ENCODE results near the gene TMEM182.
A peak's percentile ranks its signal among the peaks of the same experiment; 100 is the strongest.

The TMEM182 gene, protein sequence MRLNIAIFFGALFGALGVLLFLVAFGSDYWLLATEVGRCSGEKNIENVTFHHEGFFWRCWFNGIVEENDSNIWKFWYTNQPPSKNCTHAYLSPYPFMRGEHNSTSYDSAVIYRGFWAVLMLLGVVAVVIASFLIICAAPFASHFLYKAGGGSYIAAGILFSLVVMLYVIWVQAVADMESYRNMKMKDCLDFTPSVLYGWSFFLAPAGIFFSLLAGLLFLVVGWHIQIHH

DNA sequence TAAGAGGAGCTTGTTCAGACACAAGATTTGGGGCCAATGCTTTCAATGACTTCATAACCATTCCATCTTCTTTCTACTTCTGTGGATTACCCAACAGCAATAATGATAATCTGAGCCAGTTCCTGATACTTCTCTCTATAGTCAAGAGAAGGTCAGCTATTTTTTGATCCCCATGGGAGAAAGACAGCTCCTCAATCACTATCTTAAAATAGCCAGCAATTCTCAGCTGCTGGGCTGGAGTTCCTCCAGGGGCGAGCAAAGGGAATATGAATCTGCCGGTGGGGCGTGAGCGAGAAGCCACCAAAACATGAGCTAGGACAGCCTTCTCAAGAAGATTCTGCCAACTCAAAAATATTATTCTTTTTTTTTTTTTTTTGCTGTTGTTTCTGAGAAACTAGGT, at the start of gene TMEM182:
Gene TMEM182 (plus strand): TSS at position 269 of the 400 bp plus-strand sequence. CDS start 187 bp downstream, outside the sequence.
- no peak for DNase-seq (ENCODE audit: low read depth, low spot score)

DNA sequence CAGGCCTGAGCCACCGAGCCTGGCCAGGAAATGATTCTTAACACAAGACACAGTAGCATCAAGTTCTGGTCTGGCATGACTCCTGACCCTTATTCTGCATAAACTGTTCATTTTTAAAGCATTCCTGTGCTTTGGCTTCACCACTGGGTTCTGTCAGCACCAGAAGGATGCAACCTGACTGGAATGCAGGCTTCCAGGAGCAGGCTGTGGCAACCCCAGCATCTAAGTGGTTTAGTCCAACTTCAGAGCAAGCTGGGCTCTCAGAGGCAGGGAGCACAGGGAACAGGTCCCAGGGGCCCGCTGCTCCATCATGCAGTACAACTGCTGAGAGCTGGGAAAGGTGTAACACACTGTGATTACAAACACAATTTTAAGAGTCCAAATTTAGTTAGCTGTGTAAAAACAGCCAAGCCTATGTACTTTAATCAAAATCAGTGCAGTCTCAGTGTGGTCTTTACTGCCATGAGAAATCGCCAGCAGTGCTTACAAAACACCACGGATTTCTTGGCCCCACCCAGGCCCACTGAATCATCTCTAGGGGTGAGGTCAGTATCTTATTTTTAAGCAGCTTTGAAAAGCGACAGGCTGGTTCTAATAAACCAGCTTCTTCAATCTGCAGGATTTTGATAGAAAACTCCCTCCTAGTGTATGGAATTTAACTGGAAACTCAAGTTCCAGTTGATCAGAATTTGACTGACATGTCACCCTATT, 44.4 kb upstream of the TMEM182 start:
- no peak for DNase-seq (ENCODE audit: low read depth, low spot score)

DNA sequence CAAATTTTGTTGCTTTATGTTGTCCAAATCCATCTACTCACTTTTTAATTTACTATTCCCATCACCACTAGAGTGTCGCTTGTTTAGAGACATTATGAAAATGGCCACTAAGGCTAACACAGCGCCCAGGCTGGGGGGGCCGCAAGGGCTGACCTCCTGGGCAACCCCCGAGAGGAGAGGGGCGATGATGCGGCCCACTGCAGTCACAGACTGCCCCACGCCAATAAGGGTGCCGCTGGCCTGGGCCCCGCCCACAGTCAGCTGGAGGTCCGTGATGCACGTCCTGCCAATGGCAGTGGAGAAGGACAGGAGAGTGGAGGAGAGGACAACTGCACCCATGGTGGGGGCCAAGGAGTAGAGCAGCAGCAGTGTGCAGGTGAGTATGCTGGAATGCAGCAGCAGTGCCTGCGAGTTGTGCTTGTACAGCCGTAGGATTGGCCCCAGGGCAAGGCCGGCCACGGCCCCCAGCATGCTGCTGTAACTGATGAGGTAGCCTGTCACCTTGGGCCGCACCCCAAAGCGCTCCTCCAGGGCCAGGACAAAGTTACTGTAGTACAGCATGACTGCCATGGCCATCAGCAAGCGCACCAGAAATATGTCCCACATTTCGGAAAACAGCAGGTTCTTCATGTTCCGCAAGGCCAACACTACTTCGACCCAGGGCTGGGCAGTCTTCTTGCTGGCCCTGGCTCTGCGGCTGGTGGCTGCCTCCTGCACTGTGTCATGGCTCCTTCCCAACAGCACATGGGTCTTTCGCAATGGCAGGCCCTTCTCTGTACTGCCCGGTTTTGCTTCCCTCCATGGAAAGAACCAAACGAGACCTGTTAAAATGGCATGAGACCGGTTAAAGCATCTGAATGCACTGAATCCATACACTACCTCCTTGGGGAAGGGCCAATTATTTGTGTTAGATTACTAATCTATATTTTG, 43.2 kb upstream of the TMEM182 start:
- no peak for DNase-seq (ENCODE audit: low read depth, low spot score)

DNA sequence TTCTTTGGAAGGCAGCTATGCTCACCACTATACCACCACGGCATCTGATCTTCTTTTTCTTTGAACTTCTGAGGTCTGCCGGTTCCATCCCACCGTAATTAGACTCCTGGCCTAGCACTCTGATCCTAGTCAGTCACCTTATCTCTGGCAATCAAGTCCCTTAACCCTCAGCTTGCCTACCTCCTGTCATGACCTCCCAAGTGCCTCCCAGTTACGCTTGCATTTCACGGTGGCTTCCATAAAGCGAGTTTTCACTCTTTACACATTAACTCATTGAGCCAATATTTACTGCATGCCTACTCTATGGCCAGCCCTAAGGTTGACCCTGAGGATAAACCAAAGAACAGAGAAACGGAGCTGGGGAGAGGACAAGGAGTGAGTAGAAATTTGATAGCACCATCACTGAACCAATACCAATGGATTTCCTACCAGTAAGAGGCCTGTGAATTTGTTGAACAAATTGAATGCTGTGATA, 37.8 kb upstream of the TMEM182 start:
- DNase-seq (ENCODE audit: low read depth, low spot score), result no peak

DNA sequence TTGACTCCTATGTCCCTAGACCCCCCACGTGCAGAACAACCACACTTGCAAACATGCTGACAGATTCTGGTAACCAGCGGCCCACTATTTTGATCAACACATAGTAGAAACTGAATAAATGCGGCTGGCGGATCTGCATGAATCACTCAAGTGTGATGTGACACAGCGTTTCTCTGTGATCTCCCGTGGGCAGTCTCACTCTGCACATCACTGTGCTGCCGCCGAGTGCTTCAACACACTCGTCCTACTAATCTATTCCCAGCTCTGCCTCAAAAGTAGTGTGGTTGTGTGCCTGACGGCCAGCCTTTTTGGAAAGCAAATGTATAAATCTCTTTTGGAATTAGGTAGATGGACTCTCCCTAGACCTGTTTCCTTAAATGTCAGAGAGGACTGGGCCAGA, 37.3 kb upstream of the TMEM182 start:
- no peak for DNase-seq (ENCODE audit: low read depth, low spot score)

DNA sequence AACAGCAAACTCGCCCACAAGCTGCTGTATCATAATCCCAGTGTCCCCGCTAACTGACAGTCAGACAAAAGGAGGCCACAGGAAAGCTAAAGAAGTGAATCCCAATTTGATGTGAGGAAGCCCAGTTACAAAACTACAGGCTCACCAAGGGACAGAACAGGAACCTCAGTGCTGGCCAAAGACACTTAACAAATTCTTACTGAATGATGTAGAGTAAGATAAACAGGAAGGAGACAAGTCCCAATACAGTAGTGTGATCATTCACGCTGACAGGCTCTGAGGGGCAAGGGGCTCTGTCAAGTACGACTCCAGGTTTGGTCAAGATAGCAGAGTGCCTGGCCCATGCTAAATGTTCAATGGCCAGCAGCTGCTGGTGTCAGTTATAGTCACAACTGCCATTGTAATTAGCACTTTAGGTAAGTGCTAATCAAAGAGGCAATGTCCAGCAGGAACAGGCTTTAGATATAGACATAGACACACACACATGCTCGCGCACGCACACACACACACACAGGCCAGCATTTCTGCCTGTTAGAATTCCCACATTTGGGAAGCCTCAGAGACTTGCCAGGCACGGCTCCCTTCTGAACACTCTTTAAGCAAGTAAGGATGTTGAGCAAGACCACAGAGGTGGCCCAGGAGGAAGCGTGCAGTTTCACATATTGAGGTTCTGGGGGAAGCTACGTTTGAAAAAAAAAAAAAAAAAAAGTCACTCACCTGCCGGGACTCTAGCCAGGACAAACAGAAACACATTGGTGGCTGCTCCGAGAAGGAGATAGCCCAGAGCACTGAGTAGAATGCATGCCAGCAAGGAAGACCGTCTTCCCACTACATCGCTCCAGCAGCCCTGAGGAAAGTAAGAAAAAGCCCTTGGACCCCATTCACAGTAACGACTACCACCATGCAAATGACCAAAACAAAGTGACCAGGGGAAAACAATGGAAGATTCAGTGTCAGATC, 35.4 kb upstream of the TMEM182 start:
- DNase-seq (ENCODE audit: low read depth, low spot score), result no peak

DNA sequence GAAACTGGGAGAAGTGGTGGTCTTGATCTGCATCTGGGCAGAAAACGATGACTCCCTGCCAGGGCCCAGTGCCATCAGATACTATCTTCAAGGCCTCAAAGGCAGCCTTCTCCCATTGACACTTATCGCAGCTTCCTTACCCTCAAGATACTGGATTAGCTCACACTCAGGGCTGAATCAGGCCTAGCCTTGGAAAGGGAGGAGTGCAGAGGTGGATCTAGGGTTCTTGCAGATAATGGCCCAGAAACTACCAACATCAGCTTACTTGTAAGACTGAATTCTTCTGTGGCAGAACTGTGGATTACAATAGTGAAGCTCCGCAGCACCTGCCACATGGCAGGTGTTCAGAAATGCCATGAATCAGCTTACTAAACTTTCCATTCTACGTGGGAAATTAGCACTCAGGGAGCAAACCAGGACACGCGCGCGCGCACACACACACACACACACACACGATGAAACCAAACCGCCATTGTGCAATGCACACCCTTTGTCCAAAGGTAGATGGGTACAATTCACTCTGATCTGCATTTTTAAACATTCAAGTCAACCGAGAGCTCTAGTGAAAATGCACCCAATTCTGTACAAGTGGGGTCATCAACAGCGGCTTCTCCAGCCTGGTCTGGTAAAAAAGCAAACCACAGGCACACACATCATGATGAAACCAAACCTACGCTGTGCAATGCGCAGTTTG, 26.3 kb upstream of the TMEM182 start:
- no peak for DNase-seq (ENCODE audit: low read depth, low spot score)

DNA sequence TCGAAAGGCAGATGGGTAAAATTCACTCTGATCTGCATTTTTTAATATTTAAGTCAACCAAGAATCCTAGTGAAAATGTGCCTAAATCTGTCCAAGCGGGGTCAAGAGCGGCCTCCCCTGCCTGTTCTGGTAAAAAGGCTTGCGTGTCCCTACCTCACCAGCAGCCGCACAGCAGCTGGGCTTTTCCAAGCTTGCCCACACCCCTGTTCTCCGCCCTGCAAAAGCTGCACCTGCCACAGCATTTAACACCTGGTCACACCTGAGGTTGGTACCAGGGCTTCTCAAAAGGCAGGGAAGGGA, 25.8 kb upstream of the TMEM182 start:
- no peak for DNase-seq (ENCODE audit: low read depth, low spot score)

DNA sequence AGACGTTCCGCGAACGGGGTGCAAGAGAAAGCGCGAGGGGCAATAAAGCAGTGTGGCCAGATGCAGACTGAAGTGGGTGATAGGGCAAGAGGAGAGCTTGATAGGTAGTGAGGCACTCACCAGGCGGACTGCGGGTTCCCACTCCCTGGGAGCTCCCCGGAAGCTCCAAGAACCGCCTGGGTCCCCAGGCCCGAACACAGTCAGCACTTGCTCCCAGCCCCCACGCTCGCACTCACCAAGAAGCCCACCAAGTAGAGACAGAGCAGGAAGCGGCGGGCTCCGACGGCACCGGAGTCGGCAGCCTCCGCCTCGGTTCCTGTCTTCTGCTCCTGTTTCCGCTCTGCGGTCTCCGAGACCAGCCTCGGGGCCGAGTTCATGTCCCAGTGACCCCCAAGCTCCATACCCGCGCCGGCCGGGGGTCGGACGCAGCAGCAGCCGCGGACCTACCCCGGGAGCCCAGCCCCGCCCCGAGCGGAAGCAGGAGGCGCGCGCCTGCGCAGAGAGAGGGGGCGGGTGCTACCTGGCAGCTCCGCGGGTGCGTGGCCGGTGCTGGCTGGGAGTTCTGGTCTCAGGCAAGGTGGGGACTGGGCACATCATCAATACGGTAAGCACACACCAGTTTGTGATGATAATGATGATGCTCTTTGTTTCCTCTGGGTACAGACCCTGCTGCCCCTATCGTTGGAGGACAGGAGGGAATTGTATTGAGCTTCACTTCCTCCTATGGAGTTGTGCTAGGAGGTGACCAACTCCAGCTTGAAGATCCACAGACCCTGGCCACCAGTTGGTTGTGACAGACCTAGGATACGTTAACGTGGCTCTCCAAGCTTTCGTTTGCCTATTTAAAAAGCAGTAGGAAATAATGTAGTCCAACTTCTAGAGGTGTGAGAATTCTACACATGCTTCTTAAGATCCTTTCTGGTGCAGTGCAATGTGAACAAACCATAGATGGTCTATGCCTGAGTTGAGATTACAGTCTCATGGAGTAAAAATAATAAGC, 25.1 kb upstream of the TMEM182 start:
- DNase-seq (ENCODE audit: low read depth, low spot score), result peak; percentile 20

DNA sequence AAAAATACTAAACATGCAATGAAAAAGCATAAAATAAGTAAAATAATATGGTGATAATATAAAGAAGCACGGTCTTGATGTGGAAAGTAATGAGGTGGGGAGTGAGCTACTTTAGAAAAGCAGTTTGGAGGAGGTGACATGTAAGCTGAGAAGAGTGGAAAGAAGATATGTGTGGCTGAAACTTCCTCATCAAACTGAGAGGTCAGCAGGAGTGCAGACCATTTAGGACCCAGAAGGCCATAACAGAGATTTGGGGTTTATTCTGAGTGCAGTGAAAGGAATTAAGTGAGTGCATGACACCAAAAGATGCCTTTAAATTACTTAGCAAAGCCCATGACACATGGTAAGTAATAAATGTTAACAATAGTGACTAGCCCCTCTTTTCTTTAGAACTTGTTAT, 24.4 kb upstream of the TMEM182 start:
- no peak for DNase-seq (ENCODE audit: low read depth, low spot score)

DNA sequence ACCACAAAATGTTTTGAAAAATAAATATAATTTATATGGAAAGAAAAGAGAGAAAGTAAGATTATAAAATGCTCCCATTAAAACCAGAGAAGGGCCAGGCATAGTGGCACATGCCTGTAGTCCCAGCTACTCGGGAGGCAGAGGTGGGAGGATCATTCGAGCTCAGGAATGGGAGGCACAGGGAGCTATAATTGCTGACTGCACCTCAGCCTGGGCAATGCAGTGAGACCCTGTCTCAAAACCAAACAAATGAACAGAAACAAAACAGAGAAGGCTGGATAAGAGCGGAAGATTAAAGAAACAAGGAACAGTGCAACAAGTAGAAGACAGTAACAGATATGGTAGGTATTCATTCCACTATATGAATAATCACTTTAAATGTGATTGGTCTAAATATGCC, 18.6 kb upstream of the TMEM182 start:
- DNase-seq (ENCODE audit: low read depth, low spot score), result no peak

DNA sequence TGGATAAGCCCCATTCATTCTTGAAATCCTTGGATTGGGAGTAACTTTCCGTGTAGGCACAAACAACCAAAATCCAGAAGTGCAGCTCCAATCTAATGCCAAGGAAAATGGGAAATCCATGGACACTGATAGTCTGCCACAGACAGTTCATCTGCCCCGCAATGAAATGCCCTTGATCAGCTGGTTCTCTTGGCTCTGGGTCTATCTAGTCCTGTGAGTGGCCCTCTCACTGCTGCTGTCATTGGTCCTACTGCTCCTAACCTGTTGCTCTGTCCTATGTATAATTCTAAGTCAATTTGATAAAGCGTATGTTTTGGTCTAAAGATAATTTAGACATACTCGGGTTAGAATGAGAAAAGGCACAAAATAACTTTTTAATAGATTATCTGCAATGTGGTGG, 13.7 kb upstream of the TMEM182 start:
- DNase-seq (ENCODE audit: low read depth, low spot score), result no peak

DNA sequence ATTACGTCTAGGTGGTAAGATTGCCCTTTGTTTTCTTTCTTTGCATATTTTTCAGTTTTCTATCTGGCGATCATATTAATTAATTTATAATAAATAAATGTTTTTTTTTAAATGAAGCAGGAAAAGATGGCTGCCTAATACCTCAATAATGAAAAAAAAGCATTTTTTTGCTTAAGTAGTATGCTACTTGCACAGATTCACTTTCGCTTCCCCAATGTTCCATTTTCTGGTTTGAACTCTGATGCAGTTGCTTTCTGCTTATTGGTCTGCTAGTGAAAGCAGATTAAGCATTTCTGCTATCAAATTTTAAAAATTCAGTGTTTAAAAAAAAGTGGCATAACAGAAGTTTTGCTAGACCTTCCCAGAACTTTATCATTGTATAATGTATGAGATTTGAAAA, 11.9 kb upstream of the TMEM182 start:
- DNase-seq (ENCODE audit: low read depth, low spot score), result no peak

DNA sequence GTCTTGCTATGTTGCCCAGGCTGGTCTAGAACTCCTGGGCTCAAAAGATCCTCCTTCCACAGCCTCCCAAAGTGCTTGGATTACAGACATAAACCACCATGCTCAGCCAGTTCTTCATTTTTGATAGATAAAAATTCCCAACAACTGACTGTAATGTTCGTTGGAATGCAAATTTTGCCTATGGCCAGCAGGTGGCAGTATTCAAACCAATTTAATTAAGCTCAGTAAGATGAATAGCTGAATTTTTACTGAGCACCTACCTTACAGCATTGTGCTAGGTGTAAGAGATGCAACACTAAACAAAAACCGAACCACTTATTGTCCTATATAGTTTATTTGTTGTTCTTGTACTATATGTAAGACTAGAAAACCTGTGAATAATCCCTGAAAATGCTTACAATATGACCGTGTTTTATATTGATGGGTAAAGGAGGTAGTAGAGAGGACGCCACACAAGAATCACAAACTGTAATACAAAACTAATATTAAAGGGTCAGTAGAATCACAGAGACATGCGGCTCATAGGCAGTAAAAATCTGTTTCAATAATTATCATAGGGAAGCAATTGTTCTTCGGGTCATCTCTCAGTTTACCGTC, 8.2 kb upstream of the TMEM182 start:
- DNase-seq (ENCODE audit: low read depth, low spot score), result no peak

DNA sequence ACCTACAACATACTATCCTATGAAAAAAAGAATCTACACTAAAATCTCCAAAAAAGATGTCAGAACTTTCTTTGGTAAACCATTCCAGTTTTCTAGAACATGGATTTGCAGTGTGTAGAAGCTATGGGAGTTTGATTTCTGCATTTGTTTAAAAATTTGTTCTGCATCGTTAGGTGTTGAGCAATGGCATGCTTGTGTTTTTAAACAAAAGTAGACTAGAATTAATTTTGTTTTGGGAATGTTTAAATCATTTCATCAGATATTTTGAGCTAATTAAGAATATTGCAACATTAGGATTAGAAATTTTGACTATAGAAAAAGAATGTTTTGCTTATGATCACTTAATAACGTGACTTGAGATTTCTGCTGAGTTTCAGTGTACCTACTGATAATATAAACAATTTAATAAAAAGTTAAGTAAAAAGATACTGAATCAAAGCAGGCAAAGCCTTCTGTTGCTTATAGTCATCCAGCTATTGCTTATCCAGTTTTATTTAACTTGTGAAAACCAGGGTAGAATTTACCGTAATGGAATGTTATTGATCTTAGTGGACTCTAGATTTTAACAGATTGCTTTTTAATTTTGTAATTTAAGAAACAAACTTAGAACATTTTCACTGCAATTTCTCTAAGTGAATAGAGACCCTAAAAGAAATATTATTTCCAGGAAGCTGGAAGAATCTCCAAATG, 7.2 kb upstream of the TMEM182 start:
- DNase-seq (ENCODE audit: low read depth, low spot score), result no peak

DNA sequence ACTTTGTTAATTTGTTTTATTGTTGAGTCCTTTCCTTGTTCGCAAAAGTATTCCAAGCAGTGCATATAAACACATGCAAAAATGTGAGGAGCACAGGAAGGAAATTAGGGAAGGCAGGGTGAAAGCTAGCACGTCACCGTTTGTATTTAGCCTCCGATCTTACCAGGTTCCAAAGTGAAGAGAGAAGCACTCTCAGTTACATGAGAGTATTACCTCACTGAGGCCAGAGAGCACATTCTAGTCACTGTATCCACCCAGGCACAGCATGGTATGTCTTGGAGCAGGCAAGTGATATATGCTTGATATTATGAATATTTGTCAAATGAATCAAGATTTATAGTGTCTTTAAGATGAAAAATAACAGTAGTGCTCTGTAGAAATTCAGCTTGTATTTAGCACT, 6.5 kb upstream of the TMEM182 start:
- no peak for DNase-seq (ENCODE audit: low read depth, low spot score)

DNA sequence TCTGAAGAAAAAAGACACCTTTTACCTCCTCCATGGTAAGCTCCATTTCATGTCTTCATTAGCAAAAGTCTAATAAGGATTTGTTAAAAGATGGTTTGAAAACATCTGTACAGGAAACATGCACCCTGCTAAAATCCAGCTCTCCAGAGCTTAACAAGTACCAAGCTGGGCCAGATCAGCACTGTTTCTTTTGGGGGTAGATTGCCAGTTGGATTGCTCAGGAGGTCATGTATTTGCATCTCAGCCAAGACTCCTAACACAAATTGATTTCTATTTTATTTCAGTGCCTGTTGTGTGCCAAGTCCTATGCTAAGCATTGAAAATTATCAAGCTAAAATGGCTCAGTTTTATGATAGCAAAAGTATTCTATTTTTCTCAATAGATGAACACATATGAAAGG, 3.4 kb upstream of the TMEM182 start:
- no peak for DNase-seq (ENCODE audit: low read depth, low spot score)

DNA sequence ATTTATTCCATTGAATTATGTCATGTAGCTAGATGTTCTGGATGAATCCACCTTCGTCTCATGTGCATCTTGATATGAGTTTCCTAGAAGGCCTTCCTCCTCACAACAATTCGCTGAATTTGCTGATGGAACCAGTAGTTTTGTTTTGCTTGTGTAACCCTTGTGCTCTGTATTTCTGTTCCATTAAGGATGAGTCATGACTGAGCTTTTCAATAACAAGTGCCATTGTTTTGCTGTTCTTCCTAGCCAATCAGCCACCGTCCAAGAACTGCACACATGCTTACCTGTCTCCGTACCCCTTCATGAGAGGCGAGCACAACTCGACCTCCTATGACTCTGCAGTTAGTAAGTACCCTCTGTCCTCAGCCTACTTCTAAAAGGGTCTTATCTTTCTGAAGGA, 2.3 kb downstream of the TMEM182 start:
- no peak for DNase-seq (ENCODE audit: low read depth, low spot score)

DNA sequence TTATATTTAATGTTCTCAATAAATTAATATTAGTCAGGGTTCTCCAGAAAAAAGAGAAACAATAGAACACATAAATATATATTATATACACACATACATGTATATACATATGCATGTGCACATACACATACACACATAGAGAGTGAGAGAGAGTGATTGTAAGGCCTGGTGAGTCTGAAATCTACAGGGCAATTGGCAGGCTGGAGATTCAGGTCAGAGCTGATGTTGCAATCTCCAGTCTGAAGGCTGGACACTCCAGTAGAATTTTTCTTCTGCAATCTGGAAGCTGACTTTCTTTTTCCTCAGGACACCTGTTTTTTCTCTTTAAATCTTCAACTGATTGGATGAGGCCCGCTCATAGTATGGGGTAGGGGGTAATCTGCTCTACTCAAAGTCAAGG, 3.2 kb downstream of the TMEM182 start:
- DNase-seq (ENCODE audit: low read depth, low spot score), result no peak
